Measurements from ENCODE around the gene STXBP6.

- TF ChIP-seq CTCF (IDR thresholded peaks at IDR 0.05) (no peak), POLR2A (IDR thresholded peaks at IDR 0.05) (no peak)
Observed at GRCh38 chr14:24851837-24852236, 198.1 kb downstream of the STXBP6 start.

Measured in uterus (tissue), 2 donors.